GM19324 (cell line): ENCODE results near the gene KCNJ6.
"Not testable (repeated sequence)": the region's sequence is repeated elsewhere in the genome, so short reads cannot be mapped to it uniquely, and the experiment has no call there.

Experiments used
- ATAC-seq: cut with Tn5 transposase; IDR thresholded peaks from one replicate; pipeline ENCODE4 v1.9.1; 2021; ENCODE audit warnings: mild to moderate bottlenecking, moderate library complexity; ENCODE audit not compliant: unreplicated experiment, low FRiP score

The KCNJ6 gene

DNA sequence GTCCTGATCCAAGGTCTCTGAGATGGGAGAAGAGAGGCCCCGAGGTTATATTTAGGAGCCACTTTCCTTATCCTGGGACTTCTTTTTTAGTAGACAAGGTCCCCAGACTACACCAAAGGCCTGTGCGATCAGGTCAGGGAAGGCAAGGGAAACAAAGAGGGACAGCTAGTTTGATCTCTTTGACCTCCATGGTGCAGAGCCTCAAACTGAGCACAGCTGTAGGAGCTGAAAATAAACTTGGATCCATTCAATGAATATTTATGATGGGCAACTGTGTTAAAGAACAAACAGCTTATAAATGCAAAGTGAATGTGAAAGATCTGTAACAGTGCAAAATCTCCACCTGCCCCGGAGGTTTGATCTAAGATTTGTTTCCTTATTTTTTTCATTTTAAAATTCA lies 293.1 kb downstream of the KCNJ6 start:
- ATAC-seq, result no peak

DNA sequence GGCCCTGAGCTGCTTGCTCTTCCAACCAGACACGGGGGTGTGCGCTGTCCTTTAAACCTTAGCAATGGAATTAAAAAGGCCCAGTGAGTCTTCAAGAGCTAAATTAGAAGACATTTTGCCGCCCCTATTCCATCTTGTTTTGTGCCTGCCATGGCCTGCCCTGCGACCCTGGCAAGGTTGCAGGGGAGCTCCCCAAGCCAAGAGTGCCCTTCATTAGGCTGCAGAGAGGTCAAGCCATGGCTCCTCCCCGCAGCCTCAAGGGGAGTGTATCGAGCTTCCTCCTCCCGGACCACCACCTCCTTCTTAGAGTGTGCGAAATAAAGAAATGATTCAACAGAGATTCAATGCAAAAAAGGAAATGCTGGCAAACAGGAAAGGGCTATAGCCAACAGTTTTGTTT lies 293.5 kb downstream of the KCNJ6 start:
- ATAC-seq, result no peak

DNA sequence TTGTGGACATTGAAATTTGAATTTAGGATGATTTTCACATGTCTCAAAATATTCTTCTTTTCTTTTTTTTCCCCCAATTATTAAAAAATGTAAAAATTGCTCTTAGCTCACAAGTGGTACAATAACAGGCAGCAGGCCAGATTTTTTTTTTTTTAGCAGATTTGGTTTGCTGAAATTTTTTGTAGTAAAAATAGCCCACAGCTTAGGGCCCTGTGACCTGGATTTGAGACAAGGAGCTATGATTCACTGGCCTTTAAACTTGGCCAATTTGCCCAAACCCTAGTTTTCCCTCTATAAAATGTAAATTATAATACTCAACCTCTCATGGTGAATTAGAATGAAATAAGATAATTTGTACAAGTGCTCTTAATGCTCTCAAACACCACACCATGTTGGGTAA lies 295.9 kb downstream of the KCNJ6 start:
- ATAC-seq, result no peak

DNA sequence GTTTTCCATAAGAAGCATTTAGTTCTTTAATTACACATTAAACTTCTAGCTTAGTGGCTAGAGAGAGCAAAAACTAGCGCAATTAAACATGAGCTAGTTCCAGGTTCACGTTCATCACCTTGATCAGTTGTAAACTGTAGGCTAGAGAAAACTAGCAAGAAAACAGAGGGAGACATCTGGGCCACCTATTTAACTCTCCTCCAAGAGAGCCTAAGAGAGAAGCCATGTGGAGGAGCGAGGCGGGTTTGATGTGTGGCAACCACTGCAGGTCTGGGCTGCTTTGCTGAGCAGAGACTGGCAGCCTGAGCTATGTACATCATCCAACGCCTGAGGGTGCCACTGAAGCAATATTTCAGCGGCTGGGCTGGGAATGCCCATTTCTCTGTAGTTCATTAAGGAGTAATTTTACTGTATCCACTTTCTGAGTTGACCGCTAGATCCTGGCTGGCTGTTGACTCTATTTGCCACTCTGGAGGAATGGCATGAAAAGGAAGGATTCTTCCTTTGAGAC lies 296.7 kb downstream of the KCNJ6 start:
- no peak for ATAC-seq

DNA sequence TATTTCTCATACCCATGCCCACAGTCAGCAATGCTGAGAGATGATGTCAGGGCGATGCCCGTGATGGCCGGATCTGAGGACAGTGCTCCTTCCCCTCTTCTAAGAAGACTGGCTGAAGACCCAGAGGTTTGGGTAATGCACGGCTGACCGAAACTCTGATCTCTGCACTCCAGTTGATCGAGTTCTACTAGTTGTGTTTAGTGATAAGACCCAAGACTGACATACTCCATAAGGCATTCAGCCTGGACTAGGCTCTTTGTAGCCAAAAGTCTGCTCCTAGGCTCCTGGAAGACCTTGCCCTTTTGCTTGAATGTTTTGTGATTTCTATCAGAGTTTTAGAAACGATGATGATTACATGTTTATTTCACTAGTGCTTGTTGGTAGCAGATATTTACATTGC lies 298.2 kb downstream of the KCNJ6 start:
- no peak for ATAC-seq

DNA sequence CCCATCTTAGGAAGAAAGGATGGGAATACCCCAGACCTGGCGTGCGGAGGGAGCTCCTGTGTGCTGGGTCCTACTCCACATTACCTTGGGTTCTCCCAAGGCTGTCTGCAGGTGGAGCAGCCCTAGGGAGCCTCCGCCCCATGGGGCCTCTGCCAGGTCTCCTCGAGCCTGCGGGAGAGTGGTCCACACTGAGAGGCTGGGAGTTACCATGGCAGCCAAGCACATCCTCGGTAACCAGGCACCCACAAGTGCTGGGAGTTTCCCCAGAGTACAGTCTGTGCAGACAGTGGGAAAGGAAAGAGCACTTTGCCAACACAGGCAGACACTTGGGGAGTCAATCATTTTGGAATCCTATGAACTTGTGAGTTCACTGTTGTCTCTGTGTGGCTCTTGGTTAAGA lies 300.3 kb downstream of the KCNJ6 start:
- no peak for ATAC-seq

DNA sequence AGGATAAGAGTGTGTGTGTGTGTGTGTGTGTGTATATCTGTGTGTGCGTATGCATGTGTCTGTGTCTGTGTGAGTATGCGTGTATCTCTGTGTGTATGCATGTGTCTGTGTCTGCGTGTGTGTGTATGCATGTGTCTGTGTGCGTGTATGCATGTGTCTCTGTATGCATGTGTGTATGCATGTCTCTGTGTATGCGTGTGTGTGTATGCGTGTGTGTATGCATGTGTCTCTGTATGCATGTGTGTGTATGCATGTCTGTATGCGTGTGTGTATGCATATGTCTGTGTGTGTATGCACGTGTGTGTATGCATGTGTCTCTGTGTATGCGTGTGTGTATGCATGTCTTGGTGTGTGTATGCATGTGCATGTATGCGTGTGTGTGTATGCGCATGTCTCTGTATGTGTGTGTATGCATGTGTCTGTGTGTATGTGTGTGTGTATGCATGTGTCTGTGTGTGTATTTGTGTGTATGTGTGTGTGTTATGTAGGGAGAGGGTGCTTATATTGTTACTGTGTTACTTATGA lies 301.8 kb downstream of the KCNJ6 start:
- ATAC-seq, result no peak

DNA sequence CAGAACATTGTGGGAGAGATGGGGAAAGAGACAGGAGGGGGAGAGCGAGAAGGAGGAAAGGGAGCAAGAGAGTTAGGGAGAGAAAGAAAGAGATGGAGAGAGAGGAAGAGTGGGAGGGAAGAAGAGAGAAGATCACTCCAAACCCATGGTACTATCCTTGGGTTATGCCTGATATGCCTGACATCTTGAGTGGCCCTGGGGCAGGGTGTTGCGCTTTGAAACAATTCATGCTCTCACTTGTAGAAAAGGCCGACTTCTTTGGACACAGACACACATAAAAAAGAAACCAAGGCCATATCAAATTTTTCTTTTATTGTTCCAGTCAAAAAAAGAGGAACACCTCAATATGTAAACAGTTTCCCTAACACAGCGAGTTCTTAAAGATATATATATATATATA lies 309.2 kb downstream of the KCNJ6 start:
- no peak for ATAC-seq

DNA sequence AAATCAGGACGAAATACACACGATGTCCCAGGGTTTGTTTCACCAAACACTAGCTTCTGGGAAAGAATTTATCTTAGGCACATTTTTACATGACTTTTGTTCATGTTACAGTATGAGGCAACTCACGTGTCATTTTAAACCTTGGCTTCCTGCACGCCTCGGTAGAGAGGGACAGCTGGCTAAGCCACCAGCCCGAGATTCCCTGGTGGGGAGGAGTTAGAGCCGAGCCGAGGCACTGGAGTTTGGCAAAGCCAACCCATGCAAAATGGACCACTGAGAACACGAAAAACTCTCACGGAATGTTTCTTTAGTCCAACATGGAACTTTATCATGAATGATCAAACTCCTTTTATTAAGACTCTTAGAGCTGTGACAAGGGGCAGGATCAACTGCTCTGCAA lies 309.7 kb downstream of the KCNJ6 start:
- ATAC-seq, result no peak

DNA sequence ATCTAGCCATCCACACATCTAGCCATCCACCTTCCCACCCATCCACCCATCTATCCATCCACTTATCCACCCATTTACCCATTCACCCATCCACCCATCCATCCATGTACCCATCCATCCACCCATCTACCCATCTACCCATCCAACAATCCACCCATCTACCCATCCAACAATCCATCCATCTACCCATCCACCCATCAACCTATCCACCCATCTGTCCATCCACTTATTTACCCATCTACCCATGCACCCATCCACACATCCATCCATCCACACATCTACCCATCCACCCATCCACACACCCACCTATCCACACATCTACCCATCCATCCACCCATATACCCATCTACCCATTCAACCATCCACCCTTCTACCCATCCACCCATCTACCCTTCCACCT lies 311.3 kb downstream of the KCNJ6 start:
- ATAC-seq, result no peak

DNA sequence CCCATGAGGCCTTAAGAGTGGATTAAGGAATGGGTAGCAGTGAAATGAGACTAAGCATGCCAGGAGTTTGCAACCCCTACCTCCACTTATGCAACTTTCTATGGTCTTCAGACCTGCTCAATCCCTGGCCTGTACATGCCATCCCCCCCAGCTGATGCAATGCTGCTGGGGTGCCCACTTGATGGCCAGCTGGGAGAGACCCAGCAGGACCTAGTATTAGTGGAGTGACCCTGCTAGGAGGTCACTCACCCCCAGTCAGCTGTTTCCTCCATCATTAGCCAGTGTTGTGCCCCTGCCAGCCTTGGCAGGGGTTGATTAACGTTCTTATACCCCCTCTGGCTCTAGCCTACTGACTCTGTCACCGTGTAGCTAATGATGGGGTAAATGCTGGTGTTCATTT lies 313.1 kb downstream of the KCNJ6 start:
- no peak for ATAC-seq

DNA sequence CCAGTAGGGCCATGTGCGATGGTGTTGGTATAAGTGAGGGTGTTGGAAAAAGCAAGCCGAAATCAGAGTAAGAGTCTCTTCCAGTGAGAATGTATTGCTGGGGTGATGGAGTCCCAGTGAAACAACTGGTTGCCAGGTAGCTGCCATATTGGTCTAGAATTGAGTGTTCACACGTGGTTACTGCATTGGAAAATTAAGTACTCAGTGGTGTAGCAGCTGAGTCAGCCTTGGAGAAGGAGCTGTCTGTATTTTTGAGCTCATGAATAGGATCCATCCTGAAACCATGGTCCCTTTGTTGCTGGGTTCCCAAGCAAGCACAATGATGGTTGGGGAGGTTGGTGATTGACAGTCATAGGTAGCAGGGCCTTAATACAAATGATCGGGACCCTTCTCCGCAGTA lies 314.3 kb downstream of the KCNJ6 start:
- no peak for ATAC-seq

DNA sequence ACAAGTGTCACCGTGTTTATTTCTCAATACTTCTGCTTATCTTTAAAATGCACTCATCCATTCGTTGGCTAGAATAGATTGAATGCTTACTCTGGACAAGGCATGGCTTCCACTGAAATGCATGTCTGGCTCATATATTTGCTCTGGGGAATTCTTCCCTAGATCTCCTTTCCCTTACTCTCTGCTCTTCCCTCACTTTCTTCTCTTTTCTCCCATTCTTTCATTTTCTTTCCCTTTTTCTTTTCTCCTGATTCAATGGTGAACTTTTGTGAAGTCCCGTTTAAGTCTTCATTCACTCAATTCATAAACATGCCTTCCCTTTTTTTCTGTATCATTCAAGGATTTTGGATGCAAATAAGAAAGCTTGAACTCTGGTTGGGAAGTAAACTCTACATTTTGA lies 315.2 kb downstream of the KCNJ6 start:
- no peak for ATAC-seq

DNA sequence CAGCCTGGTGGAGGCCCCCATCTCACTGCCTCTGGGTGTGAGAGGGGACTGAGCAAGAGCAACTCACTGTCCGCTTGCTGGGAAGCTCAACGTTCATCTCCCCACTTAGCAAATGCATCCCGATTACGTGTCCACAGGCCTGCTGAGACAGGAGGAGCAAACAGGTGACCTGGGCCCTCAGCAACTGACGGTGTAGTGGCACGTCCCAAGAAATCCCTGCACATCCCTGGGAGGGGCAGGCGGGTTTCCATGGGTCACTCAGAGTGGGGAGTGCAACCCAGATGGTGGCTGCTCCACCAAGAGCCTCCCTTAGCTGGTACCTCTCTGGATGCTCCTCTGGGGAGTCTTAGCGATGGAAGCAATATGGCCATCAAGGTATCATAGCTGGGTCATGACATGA lies 320.3 kb downstream of the KCNJ6 start:
- no peak for ATAC-seq

DNA sequence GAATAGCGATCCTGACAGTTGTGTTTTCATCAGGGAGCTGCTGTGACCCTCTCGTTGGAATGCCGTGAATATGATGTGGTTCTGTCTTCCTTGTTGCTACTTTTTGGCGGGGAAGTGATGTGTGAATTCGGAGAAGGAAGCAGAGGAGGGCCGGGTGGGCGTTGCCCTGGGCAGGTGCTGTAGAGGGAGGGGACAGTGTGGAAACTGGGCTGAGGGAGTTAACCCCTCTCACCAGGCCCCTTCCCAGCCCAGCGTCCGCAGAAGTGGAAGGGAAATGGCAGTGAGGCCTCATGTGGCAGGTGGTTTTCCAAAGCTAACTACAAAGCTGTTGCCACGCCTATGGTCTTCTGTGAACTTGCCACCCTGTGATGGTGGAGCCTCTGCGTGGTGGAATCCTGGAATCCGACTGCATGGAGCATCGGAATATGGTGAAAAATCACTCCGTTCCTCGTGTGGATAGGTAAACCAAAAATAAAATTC lies 321.7 kb downstream of the KCNJ6 start:
- ATAC-seq, result no peak

DNA sequence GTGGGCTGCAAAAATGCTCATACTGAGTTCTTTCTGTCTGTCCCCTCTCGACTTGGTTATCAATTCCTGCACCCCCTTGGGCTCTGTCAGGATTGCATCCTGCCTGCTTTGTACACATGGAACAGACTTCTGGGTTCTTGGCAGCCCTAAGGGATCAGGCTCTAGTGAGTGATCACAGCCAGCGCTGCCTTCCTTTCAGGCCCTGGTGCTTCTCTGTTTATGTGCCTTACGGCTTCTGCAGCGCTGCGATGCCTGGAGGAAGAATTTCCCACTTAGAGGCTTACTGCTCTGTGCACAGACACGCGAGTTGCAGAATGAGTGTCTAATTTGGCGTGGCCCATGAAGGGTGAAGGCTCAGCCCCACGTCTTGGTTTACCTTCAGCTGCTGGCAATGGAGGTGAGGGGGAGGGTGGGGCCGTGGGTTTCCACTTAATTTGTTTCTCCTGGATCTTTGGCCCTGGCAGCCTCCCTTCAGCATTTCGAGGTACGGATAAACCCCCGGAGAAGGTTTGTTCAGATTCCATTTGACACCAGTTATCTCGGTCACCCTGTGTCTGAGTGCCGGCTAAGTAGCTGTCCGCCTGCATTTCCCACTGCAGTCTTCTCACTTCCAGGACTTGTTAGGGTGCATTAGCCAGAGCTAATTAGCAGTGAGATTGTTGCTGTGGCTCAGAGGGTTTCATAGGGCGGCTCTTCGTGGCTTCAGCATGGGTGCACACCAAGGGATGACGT lies 322.4 kb downstream of the KCNJ6 start:
- ATAC-seq, result no peak

DNA sequence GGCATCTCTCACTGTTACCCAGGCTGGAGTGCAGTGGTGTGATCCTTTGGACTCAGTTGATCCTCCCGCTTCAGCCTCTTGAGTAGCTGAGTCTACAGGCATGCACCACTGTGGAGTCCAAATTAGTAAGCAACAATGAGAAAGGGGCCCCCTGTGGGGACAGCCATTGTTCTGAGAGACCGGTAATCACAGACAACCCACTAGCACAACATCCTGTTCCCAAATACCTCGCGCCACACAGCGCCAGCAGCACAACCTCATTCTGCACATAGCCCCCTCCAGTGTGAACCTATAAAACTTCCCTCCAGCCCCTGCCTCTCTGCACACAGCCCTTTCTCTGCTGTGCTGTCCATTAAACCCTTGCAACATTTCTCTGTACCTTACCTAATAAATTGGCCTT lies 323.2 kb downstream of the KCNJ6 start:
- no peak for ATAC-seq

DNA sequence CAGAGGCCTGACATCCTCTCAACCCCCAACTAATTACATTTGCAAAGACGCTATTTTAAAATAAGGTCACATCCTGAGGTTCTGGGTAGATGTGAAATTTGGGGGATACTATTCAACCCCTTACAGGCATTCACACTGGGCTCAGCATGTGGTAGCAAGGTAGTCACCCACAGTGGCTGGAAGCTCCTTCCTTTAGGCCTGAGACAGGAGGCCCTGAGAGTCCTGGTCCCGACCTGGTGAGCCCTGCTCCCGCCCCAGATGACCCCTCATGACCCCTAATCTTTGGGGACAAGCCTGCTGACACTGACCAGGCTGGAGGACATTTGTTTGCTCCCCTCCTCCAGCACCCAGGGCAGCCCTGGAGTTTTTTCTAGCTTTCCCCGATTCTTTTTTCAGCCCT lies 323.8 kb downstream of the KCNJ6 start:
- no peak for ATAC-seq

DNA sequence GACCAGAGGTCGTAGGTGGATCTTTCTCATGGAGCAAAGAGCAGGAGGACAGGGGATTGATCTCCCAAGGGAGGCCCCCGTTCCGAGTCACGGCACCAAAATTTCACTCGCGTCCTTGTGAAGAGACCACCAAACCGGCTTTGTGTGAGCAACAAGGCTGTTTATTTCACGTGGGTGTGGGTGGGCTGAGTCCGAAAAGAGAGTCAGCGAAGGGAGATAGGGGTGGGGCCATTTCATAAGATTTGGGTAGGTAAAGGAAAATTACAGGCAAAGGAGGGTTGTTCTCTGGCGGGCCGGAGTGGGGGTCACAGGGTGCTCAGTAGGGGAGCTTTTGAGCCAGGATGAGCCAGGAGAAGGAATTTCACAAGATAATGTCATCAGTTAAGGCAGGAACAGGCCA lies 324.3 kb downstream of the KCNJ6 start:
- ATAC-seq, result not testable (repeated sequence)

DNA sequence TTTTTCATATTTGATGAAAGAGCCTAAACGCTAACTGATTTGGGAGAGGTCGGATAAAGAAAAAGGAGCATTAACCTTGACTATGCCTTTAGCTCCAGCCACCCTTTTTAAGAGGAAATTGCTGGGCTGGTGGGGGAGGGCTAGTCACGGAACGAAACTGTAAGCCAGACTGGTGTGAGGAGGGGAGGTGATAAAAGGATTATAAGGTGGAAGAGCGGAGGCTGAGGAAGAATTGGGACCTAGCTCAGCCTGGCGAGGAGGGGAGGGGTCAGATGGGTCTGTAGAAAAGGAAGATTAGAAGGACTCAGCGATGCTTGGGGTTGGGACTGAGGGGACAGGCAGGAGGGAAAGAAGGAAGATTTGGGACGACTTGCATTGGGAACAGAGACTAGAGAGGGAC lies 325.4 kb downstream of the KCNJ6 start:
- not testable (repeated sequence) for ATAC-seq

DNA sequence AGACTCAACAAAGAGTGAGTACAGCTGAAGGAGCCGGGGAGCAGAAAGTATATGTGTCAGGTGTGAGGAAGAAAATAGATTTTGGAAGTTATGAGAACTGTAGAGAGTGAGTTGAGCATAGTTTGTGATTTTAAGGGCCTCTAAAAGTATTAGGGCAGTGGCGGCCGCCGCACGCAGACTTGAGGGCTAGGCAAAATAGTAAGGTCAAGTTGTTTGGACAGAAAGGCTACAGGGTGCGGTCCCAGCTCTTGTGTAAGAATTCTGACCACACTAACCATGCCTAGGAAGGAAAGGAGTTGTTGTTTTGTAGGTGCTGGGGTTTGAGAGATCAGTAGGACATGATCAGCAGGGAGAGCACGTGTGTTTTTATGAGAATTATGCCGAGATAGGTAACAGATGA lies 327.6 kb downstream of the KCNJ6 start:
- not testable (repeated sequence) for ATAC-seq

DNA sequence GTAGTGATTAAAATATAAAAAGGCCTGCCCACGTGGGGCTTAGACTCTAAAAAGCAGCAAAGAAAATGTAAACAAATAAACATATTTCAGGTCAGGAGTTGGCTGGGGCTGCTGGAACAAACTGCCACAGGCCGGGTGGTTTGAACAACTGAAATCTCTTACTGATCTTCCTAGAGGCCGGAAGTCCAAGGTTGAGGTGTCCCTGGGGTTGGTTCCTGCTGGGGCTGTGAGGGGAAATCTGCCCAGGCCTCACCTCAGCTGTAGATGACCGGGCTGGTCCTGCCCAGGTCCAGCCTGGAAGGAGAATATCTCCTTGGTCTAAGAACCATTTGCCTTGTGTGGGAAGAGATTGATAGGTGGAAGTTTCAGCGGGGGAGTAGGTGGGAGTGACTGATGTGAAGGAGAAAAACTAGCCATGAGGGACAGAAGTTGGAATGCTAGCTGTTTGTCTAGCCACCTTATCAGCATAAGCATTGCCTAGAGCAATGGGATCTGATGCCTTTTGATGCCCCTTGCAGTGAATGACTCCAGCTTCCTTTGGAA lies 328.6 kb downstream of the KCNJ6 start:
- ATAC-seq, result no peak
